Gastroesophageal sphincter (tissue), 4 donors: Measurements from ENCODE around the gene B4GALNT2. TPM values are rescaled to one million over a fixed set of nuclear protein-coding genes. Genes with fewer than 3 reads are reported as not detected.

Experiments used
- ATAC-seq: fragments of 150-250 bp; one replicate; pipeline ENCODE4 v1.9.1; 2016; ENCODE audit warnings: mild to moderate bottlenecking, moderate library complexity
- H3K27ac ChIP-seq, 4 donors: fragments of 200-600 bp; sonication (generic) in 3 of 4; 1 replicate in 3 of 4; 2 replicates in 1 of 4; pipeline ENCODE4 v1.5.1; 2016 to 2019
- H3K27me3 ChIP-seq: fragments of 200-600 bp; sonication (generic); one replicate; pipeline ENCODE4 v1.5.1; 2019
- H3K36me3 ChIP-seq, 2 donors: fragments of 200-600 bp; sonication (generic); one replicate each; pipeline ENCODE4 v1.5.1; 2019; ENCODE audit warnings: control low read depth in 1 of 2
- H3K4me1 ChIP-seq, 3 donors: fragments of 200-600 bp; sonication (generic); 1 replicate in 2 of 3; 2 replicates in 1 of 3; pipeline ENCODE4 v1.5.1; 2016 to 2019; ENCODE audit warnings: control low read depth in 2 of 3
- H3K4me3 ChIP-seq, 2 donors: fragments of 200-600 bp; sonication (generic); one replicate each; pipeline ENCODE4 v1.5.1; 2019; ENCODE audit warnings: mild to moderate bottlenecking in 1 of 2, moderate library complexity in 1 of 2
- H3K9me3 ChIP-seq, 3 donors: fragments of 200-600 bp; sonication (generic); one replicate each; pipeline ENCODE4 v1.5.1; 2017 to 2019; ENCODE audit warnings: control low read depth in 2 of 3
- CTCF ChIP-seq, 4 experiments: fragments of 200-600 bp in 2 of 4; fragments of 450-650 bp in 2 of 4; sonication (generic) in 1 of 4; IDR thresholded peaks; one replicate each; pipeline ENCODE4 v1.5.1; 2017 to 2019; ENCODE audit warnings: antibody characterized with exemption in 4 of 4, mild to moderate bottlenecking in 2 of 4, moderate library complexity in 2 of 4
- EP300 ChIP-seq: sonication (generic); formaldehyde crosslinking; IDR thresholded peaks from one replicate; pipeline ENCODE4 v1.6.1; 2017; ENCODE audit warnings: antibody characterized with exemption, mild to moderate bottlenecking
- POLR2A ChIP-seq, 2 donors: fragments of 450-650 bp; IDR thresholded peaks; one replicate each; pipeline ENCODE4 v1.6.1; 2017; ENCODE audit warnings: antibody characterized with exemption in 2 of 2, mild to moderate bottlenecking in 2 of 2, moderate library complexity in 1 of 2
- POLR2AphosphoS5 ChIP-seq: sonication (generic); formaldehyde crosslinking; IDR thresholded peaks from one replicate; pipeline ENCODE4 v1.6.1; 2017; ENCODE audit warnings: antibody characterized with exemption
- WGBS, 2 donors: methylation state at CpG; one replicate each; pipeline ENCODE4 v1.1.5; 2018; ENCODE audit warnings: low coverage in 1 of 2; 5-methylcytosine and 5-hydroxymethylcytosine counted together
- total RNA-seq, 4 donors: library from RNA; depleted of rRNA; stranded (reverse); fragments of >200 nt; gene quantifications; one replicate each; pipeline ENCODE4 v1.1.0, GENCODE V29; 2016

The B4GALNT2 gene
- total RNA-seq, 4 donors from 2014 or later, result not detected

- peaks cover 27% of the 10 kb centered on the region for H3K27me3 ChIP-seq
- H3K9me3 ChIP-seq, result no peaks in the 10 kb centered on the region
- no peak for ATAC-seq
- 64 to 82% methylated on average over 6 of the region's 8 CpGs for WGBS, 2 donors
- TF ChIP-seq EP300 (no peak), POLR2A (IDR thresholded peaks at IDR 0.05) (no peak), POLR2AphosphoS5 (no peak), CTCF (IDR thresholded peaks at IDR 0.05) (no peak)
- H3K4me1 ChIP-seq, result no peaks in the 10 kb centered on the region
- no peak overlapping the region for H3K4me3 ChIP-seq
- no peak overlapping the region for H3K27ac ChIP-seq
- H3K36me3 ChIP-seq, result no peaks in the 10 kb centered on the region
Observed at GRCh38 chr17:49104511-49105074, 28.0 kb upstream of the B4GALNT2 start.

GRCh38 chr17:49106321-49107210 lies 26.0 kb upstream of the B4GALNT2 start:
- H3K27me3 ChIP-seq, result peaks cover 20% of the 10 kb centered on the region
- no peaks in the 10 kb centered on the region for H3K36me3 ChIP-seq
- H3K4me3 ChIP-seq, result no peak overlapping the region
- no peak for ATAC-seq
- TF ChIP-seq CTCF (IDR thresholded peaks at IDR 0.05) (no peak), EP300 (no peak), POLR2A (IDR thresholded peaks at IDR 0.05) (no peak)
- no peaks in the 10 kb centered on the region for H3K9me3 ChIP-seq
- H3K27ac ChIP-seq, result no peak overlapping the region
- WGBS, 2 donors, result 63 to 78% methylated on average over 1 to 4 of the region's 5 CpGs
- no peaks in the 10 kb centered on the region for H3K4me1 ChIP-seq

- TF ChIP-seq POLR2AphosphoS5, result no peak
- TF ChIP-seq CTCF (IDR thresholded peaks at IDR 0.05), result no peak
- no peak for TF ChIP-seq POLR2A (IDR thresholded peaks at IDR 0.05)
- TF ChIP-seq EP300, result no peak
- H3K4me3 ChIP-seq, result no peak overlapping the region
- no peaks in the 10 kb centered on the region for H3K4me1 ChIP-seq
- ATAC-seq, result no peak
- WGBS, 2 donors, result 90 to 100% methylated on average over 1 of the region's 1 CpG
- H3K9me3 ChIP-seq, result no peaks in the 10 kb centered on the region
- H3K27ac ChIP-seq, result no peak overlapping the region
- peaks cover 20% of the 10 kb centered on the region for H3K27me3 ChIP-seq
- no peaks in the 10 kb centered on the region for H3K36me3 ChIP-seq
Observed at GRCh38 chr17:49107211-49107557, 25.4 kb upstream of the B4GALNT2 start.

DNA sequence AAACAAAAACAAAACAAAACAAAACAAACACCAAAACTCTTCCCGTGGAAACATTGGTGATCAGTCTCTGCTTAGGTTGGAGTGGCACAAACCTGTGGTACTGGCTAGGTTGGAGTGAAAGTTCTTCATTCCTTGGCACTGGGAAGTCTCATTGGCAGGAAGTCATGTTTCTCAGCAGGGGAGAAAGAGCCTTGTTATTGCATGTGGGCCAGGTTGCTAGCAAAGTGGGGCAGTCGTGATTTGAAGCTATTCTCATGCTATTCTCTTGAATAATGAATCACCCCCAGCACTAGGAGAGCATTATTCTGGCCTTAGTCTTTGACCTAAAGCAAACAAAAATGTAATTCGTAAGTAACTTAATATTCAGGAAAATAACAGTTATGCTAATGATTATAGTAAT lies 24.3 kb upstream of the B4GALNT2 start:
- H3K27ac ChIP-seq, result no peak overlapping the region
- H3K4me3 ChIP-seq, result no peak overlapping the region
- 20 to 40% methylated on average over 1 to 3 of the region's 3 CpGs for WGBS, 2 donors
- H3K36me3 ChIP-seq, result no peaks in the 10 kb centered on the region
- H3K9me3 ChIP-seq, result no peaks in the 10 kb centered on the region
- TF ChIP-seq CTCF (IDR thresholded peaks at IDR 0.05) (no peak), POLR2AphosphoS5 (no peak), EP300 (no peak), POLR2A (IDR thresholded peaks at IDR 0.05) (no peak)
- peaks cover 16% of the 10 kb centered on the region for H3K27me3 ChIP-seq
- no peak for ATAC-seq
- H3K4me1 ChIP-seq, result no peaks in the 10 kb centered on the region

DNA sequence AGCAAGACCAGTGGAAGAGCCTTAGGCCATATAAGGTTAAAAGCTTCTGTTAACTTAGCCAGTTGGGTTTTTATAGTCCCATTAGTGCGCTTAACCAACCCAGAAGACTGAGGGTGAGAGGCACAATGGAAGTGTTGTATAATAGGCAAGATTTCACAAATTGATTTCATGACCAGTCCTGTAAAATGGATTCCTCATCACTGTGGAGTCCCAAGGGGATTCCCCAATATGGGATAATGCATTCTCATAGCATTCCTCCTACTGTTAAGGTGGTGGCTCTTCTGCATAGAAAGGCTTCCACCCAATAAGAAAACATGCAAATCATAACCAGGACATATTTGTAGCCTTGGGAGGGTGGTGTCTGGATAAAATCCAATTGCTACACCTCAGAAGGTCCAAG lies 22.1 kb upstream of the B4GALNT2 start:
- 100% methylated on average over 1 of the region's 1 CpG for WGBS, 2 donors
- no peak overlapping the region for H3K27ac ChIP-seq
- no peaks in the 10 kb centered on the region for H3K9me3 ChIP-seq
- no peak overlapping the region for H3K4me3 ChIP-seq
- no peaks in the 10 kb centered on the region for H3K4me1 ChIP-seq
- no peak for ATAC-seq
- H3K36me3 ChIP-seq, result no peaks in the 10 kb centered on the region
- TF ChIP-seq POLR2A (IDR thresholded peaks at IDR 0.05), result no peak
- no peak for TF ChIP-seq CTCF (IDR thresholded peaks at IDR 0.05)
- no peak for TF ChIP-seq EP300
- no peak for TF ChIP-seq POLR2AphosphoS5
- no peaks in the 10 kb centered on the region for H3K27me3 ChIP-seq
